ENCODE data around the gene PPP1R14D.
A peak's percentile ranks its signal among the peaks of the same experiment; 100 is the strongest.
"Not testable (repeated sequence)": the region's sequence is repeated elsewhere in the genome, so short reads cannot be mapped to it uniquely, and the experiment has no call there.

Gene PPP1R14D, protein sequence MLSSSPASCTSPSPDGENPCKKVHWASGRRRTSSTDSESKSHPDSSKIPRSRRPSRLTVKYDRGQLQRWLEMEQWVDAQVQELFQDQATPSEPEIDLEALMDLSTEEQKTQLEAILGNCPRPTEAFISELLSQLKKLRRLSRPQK

DNA sequence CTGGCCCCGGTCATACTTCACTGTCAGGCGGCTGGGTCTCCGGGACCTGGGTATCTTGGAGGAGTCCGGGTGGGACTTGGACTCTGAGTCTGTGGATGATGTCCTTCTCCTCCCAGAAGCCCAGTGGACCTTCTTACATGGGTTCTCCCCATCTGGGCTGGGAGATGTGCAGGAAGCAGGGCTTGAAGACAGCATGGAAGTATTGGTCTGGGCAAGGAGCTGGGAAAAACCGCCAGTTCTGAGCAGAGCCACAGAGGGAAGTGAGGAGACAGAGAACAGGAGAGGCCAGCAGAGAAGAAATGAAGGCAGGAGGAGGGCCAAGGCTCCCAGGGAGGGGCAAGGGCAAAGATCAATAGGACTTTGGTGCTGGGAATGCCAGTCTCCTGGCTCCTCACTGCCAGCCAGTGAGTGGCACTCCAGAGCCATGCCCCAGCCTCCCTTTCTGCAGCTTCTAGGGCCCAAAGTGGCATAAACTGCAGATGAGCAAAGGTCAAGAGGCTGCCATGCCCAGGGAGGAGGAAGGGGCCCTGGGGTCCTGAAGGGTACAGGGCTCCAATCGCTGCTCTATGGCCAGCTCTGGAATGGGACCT, at the start of gene PPP1R14D:
PPP1R14D (minus strand) TSS at position 262 of the 590 bp plus-strand sequence; CDS start at position 195, 67 bp downstream.
- DNase-seq (ENCODE audit: low read depth in 2 of 2), result no peak

DNA sequence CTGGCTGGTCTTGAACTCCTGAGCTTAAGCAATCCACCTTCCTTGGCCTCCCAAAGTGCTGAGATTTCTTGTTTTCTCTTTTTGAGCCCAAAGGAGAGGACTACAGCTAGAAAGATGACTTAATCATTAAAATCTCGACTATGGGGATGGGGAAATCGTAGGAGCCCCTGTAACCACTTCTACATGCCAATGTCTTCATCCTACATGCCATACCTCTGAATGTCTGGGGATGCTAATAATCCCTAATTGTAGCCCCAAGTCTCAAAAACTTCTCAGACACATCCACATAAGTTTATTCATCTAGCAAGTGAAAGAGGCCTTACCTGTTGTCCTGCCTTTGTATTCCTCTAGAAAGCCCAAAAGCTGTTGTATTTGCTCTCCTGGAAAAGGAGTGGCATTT, 49.2 kb upstream of the PPP1R14D start:
- DNase-seq (ENCODE audit: low read depth in 2 of 2), result no peak

DNA sequence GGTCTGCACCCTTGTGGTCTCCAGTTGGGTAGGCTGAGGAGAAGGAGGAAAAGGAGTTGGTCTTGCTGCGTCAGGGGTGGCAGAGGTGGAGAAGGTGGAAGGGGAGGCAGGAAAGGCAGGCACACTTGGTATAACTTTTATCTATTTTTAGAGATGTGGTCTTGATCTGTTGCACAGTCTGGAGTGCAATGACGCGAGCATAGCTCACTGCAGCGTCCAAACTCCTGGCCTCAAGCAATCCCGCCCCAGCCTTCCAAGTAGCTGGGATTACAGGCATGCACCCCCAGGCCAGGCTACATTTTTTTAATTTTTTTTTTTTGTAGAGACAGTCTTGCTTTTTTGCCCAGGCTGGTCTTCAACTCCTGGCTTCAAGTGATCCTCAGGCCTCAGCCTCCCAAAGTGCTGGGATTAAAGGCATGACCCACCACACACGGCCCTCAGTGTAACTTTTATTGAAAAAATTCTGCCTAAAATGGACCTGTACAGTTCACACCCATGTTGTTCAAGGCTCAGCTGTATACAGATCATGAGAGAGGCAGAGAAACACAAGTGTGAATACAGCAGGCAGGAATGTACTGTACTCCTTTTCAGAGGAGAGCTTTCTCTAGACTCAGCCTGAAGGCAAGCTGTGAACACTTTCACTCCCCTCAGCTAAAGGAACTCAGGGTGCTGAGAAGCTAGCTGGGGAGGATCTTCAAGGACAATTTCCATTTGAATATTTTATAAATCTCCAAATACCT, 47.7 kb upstream of the PPP1R14D start:
- no peak for DNase-seq (ENCODE audit: low read depth in 2 of 2)

DNA sequence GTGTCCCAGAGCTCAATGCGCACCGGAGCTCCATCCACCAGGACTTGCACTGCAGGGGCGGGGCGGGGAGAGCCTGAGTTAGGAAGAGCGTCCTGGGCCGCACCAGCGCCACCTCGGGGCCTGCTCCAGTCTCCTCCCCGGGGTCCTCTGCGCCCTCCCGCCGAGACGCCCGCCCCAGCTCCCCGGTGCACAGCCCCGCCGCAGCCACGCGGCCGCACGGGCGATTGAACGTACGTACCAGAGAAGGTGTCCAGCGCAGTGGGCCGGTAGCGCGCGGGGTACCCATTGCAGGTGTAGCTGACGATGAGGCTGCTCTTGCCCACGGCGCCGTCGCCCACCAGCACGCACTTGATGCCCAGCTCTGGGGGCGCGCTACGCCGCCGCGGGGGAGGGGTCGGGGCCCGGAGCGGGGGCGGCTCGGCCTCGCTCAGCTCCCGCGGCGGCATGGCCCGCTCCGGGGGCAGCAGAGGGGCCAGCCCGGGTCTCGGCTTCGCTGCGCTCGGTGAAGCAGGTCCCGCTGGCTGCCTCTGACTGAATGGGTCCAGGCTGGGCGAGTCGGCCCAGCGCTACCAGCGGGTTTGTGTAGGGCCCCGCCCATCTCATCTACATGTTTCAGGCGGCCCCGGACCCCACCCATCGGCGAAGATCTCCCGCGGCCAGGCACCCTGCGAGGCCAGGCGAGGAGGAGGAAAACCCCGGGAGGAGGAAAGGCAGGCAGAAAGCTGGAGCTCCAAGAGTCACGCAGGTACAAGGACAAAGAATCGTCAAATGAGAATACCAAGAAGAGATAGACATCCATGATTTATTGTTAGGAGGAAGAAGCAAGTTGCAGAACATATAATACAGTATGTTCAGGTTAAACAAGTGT, 45.4 kb upstream of the PPP1R14D start, which contains the start of gene RHOV:
RHOV (minus strand) TSS at position 541 of the 868 bp plus-strand sequence; CDS start at position 446, 95 bp downstream.
- DNase-seq (ENCODE audit: low read depth in 2 of 2), result peak in 1 of 2 donors; percentile 47

DNA sequence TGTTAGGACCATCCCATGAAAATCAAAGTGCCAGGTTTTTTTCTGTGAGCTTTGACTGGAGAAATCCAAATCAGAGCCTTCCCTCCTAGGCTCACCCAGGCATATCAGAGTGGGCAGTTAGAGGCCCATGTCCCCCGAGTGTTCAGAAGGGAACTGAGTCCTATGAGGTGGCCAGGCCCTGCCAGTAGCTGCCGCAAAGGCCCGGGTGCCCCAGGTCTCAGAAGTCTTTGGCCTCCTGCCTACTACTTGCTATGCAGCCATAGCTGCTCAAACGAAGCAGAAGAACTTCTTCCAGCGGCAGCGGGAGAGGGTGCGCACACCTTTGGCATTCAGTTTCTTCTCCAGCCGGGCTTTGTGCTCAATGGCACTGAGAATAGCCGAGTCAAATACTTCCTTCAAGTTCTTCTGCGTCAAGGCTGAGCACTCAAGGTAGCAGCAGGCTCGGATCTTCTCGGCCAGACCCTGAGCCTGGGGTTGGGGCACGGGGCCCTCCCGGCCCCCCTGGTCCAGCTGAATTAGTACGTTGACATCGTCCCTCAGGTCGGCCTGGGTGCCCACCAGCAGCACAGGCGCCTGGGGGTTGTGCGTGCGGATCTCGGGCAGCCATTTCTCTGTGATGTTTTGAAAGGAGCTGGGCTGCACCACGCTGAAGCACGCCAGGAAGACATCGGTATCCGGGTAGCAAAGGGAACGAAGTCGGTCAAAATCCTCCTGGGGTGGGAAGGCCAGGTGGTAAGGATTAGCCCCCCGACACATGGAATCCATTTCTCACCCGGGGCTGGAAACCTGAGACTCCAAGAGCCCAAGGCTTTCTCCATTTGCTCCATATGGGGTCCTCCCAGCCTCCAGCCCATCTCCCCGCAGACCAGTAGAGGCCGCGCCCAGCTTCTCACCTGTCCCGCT, 44.5 kb upstream of the PPP1R14D start:
- DNase-seq (ENCODE audit: low read depth in 2 of 2), result no peak

DNA sequence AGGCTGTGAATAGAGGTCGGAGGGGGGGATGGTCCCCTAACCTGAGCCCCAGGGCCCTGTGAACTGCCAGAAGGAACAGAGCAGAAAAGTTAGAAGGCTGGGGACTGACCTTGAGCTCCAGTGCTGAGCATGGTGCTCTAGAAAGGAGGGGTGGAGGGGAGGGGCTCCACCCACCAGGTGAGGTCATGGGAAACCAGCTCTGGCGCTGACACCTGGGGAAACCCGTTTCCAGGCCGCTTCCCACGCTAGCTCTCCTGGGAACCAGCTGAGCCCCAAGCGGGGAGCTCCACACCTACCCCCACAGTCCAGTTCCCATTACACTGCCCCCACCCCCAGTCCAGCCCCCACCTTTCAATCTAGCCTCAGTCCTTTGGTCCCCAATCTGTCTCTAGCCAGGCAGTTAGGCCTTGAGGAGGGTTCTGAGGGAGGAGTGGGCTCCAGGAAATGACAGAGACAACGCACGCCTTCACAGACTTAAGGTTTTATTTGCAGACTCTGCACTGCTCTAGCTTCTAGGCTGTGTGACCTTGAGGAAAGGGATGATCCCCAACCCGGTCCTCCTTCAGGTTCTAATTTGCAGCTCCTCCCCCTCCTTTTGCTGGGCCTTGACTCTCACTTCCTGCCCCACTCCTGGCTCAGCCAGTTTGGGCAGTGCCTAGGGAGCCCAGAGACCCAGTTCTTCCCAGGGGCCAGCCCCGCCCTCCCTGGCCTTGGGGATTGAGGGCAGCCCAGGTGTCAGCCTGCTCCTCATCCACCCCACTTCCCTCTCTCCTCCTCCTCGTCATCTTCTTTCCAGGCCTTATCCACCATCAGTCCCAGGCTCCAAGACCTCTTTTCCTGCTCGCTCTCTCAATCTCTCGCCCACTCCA, 43.5 kb upstream of the PPP1R14D start:
- peak in 1 of 2 donors; percentile 34 for DNase-seq (ENCODE audit: low read depth in 2 of 2)

DNA sequence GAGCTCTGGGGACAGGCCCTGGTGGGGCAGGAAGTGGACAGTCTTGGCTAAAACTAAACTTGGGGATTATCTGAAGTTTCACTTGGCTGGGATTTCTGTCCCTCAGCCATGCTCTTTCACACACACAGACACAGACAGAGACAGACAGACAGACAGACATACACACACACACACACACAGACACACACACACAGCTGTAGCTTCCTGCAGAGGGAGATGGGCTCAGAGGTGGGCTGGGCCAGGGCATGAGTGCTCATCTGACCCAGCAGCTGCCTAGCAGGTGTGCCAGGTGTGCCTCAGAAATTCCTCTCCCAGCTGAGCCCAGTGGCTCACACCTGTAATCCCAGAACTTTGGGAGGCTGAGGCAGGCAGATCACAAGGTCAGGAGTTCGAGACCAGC, 42.2 kb upstream of the PPP1R14D start:
- DNase-seq (ENCODE audit: low read depth in 2 of 2), result no peak

DNA sequence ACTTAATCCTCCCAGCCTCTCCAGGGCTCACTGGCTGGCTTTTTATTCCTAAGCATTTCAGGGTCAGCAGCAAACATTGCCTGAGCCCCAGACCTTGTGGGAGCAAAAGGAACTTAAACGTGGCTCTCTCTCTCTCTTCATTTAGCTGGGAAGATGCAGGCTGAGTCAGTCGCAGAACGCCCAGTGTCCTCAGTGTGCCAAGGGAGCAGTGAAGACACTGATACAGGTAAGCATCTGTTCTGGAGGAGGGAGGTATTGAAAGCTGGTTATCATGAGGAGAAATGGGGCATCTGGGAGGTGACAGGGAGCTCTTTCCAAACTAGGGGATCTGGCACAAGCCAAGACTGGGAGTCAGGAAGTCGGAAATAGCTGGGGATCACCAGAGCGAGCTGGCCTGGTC, 41.2 kb upstream of the PPP1R14D start:
- no peak for DNase-seq (ENCODE audit: low read depth in 2 of 2)

DNA sequence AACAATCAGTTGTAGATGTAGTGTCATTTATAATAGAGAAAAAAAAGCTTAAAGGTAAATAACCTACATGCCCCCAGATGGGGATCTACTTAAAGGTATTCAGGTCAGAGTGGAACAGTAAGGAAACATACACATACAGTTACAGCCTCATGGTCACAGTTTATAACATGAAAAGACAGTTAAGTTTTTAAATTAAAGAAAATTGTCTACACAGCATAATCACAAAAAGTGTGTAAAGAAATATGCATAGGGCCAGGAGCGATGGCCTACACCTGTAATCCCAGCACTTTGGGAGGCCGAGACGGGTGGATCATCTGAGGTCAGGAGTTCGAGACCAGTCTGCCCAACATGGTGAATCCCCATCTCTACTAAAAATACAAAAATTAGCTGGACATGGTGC, 38.7 kb upstream of the PPP1R14D start:
- no peak for DNase-seq (ENCODE audit: low read depth in 2 of 2)

DNA sequence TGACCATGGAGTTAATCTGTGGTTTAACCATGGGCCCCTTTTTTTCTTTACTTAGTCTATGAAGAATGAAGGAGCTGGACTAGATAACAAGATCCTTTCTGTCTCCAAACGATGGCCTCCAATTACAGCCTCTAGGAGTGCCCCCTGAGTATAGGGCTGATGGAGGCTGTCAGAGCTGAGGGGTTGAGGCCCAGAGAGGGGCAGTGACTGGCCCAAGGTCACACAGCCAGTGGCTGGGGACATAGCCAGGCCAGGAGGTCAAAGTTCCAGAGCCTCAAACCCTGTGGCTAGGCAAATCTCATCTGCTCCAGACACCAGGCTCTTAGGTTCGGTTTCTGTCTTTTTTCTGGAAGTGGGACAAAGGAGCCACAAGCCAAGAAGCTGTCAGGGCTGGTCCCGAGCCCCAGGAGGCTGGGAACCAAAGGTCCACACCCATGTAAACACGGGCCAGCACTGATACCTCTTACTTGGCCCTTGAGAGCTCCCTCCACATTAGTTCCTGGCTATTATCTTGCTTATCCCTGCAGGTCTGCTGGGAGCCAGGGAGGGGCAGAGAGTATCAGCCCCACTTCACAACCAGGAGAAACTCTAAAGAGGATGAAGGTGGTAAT, 35.3 kb upstream of the PPP1R14D start:
- DNase-seq (ENCODE audit: low read depth in 2 of 2), result no peak

DNA sequence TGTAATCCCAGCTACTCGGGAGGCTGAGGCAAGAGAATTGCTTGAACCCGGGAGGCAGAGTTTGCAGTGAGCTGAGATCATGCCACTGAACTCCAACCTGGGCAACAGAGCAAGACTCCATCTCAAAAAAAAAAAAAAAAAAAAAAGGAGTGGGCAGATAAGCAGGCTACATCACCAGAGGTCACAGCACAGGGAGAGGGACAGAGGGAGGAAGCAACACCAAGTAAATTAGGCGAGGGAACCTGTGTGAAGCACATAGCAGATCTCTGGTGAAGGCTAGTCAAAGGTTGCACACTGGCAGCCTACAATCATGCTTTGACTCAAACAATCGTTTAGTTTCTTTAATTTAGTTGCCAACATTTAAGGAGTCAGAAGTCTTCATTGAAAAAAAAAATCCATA, 32.6 kb upstream of the PPP1R14D start:
- not testable (repeated sequence) for DNase-seq (ENCODE audit: low read depth in 2 of 2)

DNA sequence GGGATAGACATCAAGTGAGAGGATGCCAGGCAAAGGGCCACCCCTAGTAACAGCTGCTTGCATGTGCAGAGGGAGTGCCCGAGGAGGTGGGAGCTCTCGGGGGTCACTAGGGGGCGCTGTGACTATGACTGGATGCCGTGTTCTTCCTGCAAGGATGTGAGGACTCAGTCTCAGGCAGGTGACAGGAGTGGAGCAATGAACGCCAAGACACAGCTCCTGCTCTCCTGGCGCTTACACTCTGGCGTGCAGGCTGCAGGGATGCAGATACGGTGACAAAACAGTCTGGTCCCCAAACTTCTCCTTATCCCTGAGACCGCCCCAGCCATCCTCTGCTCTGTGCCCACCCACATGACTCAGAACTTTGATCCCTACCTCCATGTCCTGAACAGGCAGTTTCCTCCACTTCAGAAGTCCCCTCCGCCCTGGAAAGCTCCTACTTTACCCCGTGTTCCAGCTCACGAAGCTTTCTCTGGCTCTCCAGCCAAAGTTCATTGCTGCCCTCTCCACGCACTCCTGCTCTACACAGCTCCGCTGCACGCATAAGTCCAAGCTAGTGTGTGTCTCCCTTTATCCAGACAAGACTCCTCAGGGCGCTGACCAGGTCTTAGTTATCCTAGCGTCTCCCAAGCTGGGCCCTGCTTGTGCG, 30.8 kb upstream of the PPP1R14D start:
- DNase-seq (ENCODE audit: low read depth in 2 of 2), result peak; percentile 59 to 62

DNA sequence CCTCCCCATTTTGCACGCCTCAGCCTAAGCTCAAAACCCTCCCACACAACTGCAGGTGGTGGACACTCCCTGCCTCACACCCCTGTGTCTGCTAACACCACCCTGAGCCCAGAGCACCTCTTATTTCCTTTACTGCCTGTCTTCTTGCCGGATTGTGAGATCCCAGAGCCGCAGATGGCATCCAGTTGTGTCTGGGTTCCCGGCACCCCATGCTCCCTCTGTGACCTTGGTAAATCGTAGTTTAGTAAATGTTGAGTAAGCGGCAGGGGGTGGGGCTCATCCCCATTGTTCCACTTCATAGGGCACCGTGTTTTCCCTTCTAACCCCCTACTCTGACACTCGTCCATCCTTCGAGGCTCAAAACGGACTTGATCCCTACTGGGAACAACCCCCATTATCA, 30.2 kb upstream of the PPP1R14D start:
- DNase-seq (ENCODE audit: low read depth in 2 of 2), result no peak

DNA sequence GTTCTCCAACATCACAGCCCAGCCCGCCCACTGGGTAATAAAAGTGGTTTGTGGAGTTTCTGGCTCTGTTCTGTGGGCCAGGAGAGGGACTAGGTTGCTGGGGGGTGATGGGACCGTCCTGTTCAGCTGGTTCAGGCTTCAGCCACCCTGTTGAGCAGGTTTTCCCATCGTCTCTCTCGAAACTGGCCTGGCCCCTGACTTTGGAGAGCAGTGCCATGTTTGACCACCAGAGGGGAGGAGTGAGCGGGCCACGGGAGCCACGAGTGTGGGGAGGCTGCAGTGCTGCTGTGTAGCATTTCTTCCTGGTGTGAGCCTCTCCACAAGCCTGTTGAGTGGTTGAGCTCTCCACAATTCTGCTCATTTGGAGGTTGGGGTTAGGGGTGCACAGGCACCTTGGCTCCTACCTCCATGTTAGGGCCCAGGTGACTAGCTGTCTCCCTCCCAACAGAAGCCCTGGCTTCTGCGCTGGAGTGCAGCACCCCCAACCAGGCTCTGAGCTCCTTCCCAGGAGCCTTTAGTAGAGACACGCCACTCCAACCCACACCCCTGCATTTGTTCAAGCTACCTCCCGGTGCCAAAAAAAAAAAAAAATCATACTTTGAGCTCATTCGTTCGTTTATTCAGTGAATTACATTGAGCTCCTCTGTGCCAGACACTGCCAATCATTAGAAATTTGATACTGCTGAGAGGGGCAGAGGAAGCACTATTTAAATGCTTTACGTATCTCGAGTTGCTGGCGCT, 29.3 kb upstream of the PPP1R14D start:
- peak; percentile 54 to 63 for DNase-seq (ENCODE audit: low read depth in 2 of 2)

DNA sequence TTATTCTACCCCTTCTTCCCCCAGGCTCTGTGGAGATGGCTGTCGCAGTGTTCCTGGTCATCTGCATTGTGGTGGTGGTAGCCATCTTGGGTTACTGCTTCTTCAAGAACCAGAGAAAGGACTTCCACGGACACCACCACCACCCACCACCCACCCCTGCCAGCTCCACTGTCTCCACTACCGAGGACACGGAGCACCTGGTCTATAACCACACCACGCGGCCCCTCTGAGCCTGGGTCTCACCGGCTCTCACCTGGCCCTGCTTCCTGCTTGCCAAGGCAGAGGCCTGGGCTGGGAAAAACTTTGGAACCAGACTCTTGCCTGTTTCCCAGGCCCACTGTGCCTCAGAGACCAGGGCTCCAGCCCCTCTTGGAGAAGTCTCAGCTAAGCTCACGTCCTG, 28.2 kb upstream of the PPP1R14D start:
- DNase-seq (ENCODE audit: low read depth in 2 of 2), result no peak

DNA sequence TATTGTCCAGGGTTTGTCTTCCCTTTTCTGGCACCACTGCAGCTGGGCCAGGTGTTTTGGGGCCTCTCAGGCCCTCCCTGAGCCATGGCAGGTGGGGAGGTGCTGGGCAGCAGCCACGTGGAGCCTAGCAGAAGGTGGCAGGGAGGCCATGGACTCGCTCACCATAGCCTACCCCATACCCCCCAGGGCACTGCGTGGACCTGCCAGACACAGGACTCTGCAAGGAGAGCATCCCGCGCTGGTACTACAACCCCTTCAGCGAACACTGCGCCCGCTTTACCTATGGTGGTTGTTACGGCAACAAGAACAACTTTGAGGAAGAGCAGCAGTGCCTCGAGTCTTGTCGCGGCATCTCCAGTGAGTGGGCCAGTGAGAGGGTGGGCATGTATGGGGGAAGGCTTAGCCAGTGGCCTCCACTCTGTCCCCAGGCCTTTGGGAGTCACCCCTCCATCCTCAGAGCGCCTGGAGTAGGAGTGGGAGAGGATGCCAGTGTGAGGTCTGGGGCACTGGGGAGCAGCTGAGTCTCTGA, 27.3 kb upstream of the PPP1R14D start:
- DNase-seq (ENCODE audit: low read depth in 2 of 2), result no peak

DNA sequence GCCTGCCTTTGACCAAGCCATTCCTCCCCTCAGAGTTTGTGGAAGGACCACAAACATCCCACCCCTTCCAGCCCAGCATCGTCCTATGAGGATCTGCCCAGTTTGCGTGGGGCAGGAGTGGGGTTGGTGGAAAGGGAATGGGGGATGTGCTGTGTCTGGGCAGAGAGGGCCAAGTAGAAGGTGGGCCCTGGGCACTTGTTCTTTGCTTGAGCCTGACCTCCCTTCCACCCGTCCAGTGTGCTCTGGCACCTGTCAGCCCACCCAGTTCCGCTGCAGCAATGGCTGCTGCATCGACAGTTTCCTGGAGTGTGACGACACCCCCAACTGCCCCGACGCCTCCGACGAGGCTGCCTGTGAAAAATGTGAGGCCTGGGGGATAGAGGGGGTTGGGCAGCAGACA, 25.7 kb upstream of the PPP1R14D start:
- DNase-seq (ENCODE audit: low read depth in 2 of 2), result no peak

DNA sequence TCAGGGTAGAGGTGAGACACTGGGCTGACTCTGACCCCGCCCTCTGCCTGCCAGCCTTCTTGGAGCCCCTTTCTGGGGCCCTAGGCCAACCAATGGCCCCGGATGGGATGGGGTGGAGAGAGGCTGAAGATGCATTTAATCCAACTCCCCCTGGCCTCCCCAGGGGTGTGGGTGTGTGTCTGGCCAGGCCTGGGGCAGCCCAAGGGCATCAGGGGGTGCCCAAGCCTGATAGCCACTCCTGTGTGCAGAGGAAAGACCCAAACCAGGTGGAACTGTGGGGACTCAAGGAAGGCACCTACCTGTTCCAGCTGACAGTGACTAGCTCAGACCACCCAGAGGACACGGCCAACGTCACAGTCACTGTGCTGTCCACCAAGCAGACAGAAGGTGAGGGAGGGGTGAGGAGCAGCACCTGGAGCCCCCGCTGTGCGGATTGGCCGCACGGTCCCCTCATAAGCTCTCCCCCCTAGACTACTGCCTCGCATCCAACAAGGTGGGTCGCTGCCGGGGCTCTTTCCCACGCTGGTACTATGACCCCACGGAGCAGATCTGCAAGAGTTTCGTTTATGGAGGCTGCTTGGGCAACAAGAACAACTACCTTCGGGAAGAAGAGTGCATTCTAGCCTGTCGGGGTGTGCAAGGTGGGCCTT, 24.9 kb upstream of the PPP1R14D start:
- no peak for DNase-seq (ENCODE audit: low read depth in 2 of 2)
